ACC112 (cell line): ENCODE measurements around the gene SZRD1.
A peak's percentile ranks its signal among the peaks of the same experiment; 100 is the strongest.
"Not testable (repeated sequence)": the region's sequence is repeated elsewhere in the genome, so short reads cannot be mapped to it uniquely, and the experiment has no call there.

Experiments used
- H2AFZ ChIP-seq: fragments of 200-600 bp; sonication (generic); one replicate; pipeline ENCODE4 v1.6.0; 2017; ENCODE audit warnings: antibody characterized with exemption, low read length; ENCODE audit not compliant: unreplicated experiment
- H3K27ac ChIP-seq: fragments of 200-600 bp; sonication (generic); 2 replicates; pipeline ENCODE4 v1.5.1; 2014; ENCODE audit warnings: low read depth, mild to moderate bottlenecking, antibody characterized with exemption, low read length, moderate library complexity
- H3K27me3 ChIP-seq: fragments of 200-600 bp; sonication (generic); 2 replicates; pipeline ENCODE4 v1.6.1; 2014; ENCODE audit warnings: mild to moderate bottlenecking, antibody characterized with exemption, low read length, moderate library complexity, mixed read lengths; ENCODE audit not compliant: insufficient read depth
- H3K36me3 ChIP-seq: fragments of 200-600 bp; sonication (generic); 2 replicates; pipeline ENCODE4 v1.6.1; 2016; ENCODE audit warnings: mild to moderate bottlenecking, antibody characterized with exemption, low read length, moderate library complexity, mixed read lengths; ENCODE audit not compliant: insufficient read depth
- H3K4me1 ChIP-seq: fragments of 200-600 bp; sonication (generic); one replicate; pipeline ENCODE4 v1.6.1; 2016; ENCODE audit warnings: low read length, mixed read lengths; ENCODE audit not compliant: insufficient read depth, unreplicated experiment, control insufficient read depth
- H3K4me3 ChIP-seq: fragments of 200-600 bp; sonication (generic); 2 replicates; pipeline ENCODE4 v1.5.1; 2014; ENCODE audit warnings: mild to moderate bottlenecking, low read depth, low read length
- H3K79me2 ChIP-seq: fragments of 200-600 bp; sonication (generic); one replicate; pipeline ENCODE4 v1.6.0; 2016; ENCODE audit warnings: low read length; ENCODE audit not compliant: control insufficient read depth, unreplicated experiment, insufficient read depth

The SZRD1 gene

GRCh38 chr1:16348414-16349182, 18.4 kb upstream of the SZRD1 start:
- Histone ChIP-seq H3K4me3 (no peak overlapping the region), H3K27me3 (no peaks in the 10 kb centered on the region), H2AFZ (no peak overlapping the region), H3K36me3 (no peaks in the 10 kb centered on the region), H3K27ac (peak overlapping the region; percentile 44), H3K79me2 (peaks cover 75% of the 10 kb centered on the region), H3K4me1 (peaks cover 26% of the 10 kb centered on the region)

GRCh38 chr1:16349847-16350406, 17.1 kb upstream of the SZRD1 start:
- Histone ChIP-seq H3K4me3 (no peak overlapping the region; the same call in 1 of the 2 replicates), H3K36me3 (no peaks in the 10 kb centered on the region), H3K4me1 (peaks cover 26% of the 10 kb centered on the region), H3K79me2 (peaks cover 64% of the 10 kb centered on the region), H3K27ac (no peak overlapping the region), H2AFZ (no peak overlapping the region), H3K27me3 (no peaks in the 10 kb centered on the region)

GRCh38 chr1:16351456-16351993, 15.5 kb upstream of the SZRD1 start:
- no peaks in the 10 kb centered on the region for H3K36me3 ChIP-seq
- peaks cover 54% of the 10 kb centered on the region for H3K79me2 ChIP-seq

GRCh38 chr1:16351994-16352841, 14.8 kb upstream of the SZRD1 start, which contains the start of gene FBXO42:
FBXO42 (minus strand) TSS chr1:16352480; CDS start chr1:16315418, 37,062 bp downstream.
- Histone ChIP-seq H3K79me2 (peaks cover 47% of the 10 kb centered on the region), H3K4me1 (peaks cover 26% of the 10 kb centered on the region), H3K27me3 (no peaks in the 10 kb centered on the region), H3K4me3 (peak within 1 kb of the TSS; percentile 95), H3K36me3 (no peaks in the 10 kb centered on the region), H3K27ac (peak within 1 kb of the TSS; percentile 60), H2AFZ (peak within 1 kb of the TSS; percentile 76)

More at GRCh38 chr1:16351456-16351993, 15.5 kb upstream of the SZRD1 start:
- Histone ChIP-seq H3K4me3 (peak overlapping the region; percentile 95), H2AFZ (peak overlapping the region; percentile 63), H3K27ac (peak overlapping the region; percentile 44), H3K27me3 (no peaks in the 10 kb centered on the region), H3K4me1 (peaks cover 26% of the 10 kb centered on the region)

GRCh38 chr1:16352842-16353535, 14.1 kb upstream of the SZRD1 start:
- H2AFZ ChIP-seq, result peak overlapping the region; percentile 76
- H3K27me3 ChIP-seq, result no peaks in the 10 kb centered on the region
- peak overlapping the region; percentile 60 for H3K27ac ChIP-seq
- peaks cover 41% of the 10 kb centered on the region for H3K79me2 ChIP-seq
- H3K36me3 ChIP-seq, result no peaks in the 10 kb centered on the region
- peaks cover 26% of the 10 kb centered on the region for H3K4me1 ChIP-seq
- peak overlapping the region; percentile 95 for H3K4me3 ChIP-seq

GRCh38 chr1:16354619-16355018, 12.4 kb upstream of the SZRD1 start:
- H2AFZ ChIP-seq, result no peak overlapping the region
- no peaks in the 10 kb centered on the region for H3K27me3 ChIP-seq
- H3K36me3 ChIP-seq, result no peaks in the 10 kb centered on the region
- H3K27ac ChIP-seq, result no peak overlapping the region
- H3K4me3 ChIP-seq, result no peak overlapping the region
- H3K4me1 ChIP-seq, result peaks cover 14% of the 10 kb centered on the region
- peaks cover 24% of the 10 kb centered on the region for H3K79me2 ChIP-seq

- H3K79me2 ChIP-seq, result peaks cover 4% of the 10 kb centered on the region
- no peaks in the 10 kb centered on the region for H3K36me3 ChIP-seq
- peaks cover 8% of the 10 kb centered on the region for H3K4me1 ChIP-seq
- no peak overlapping the region for H3K27ac ChIP-seq
- H2AFZ ChIP-seq, result no peak overlapping the region
- H3K27me3 ChIP-seq, result no peaks in the 10 kb centered on the region
- H3K4me3 ChIP-seq, result no peak overlapping the region
These were observed 10.2 kb upstream of the SZRD1 start for GRCh38 chr1:16356867-16357266.

- not testable (repeated sequence) for H3K27ac ChIP-seq, H3K4me3 ChIP-seq, H2AFZ ChIP-seq, H3K36me3 ChIP-seq, H3K27me3 ChIP-seq
- H3K4me1 ChIP-seq, result peaks cover 19% of the 10 kb centered on the region
- H3K79me2 ChIP-seq, result peaks cover 25% of the 10 kb centered on the region
These were observed 1.9 kb upstream of the SZRD1 start for GRCh38 chr1:16365146-16365498.

GRCh38 chr1:16367258-16367967, 371 bp downstream of the SZRD1 start:
- H3K79me2 ChIP-seq, result peaks cover 44% of the 10 kb centered on the region
- H3K4me3 ChIP-seq, result peak overlapping the region; percentile 80
- peak overlapping the region; percentile 89 for H3K27ac ChIP-seq
- no peaks in the 10 kb centered on the region for H3K27me3 ChIP-seq
- no peak overlapping the region for H2AFZ ChIP-seq
- peaks cover 34% of the 10 kb centered on the region for H3K4me1 ChIP-seq
- no peaks in the 10 kb centered on the region for H3K36me3 ChIP-seq
